GM12878 (cell line): ENCODE measurements around the gene KCND3. TPM values are rescaled to one million over a fixed set of nuclear protein-coding genes. Genes with fewer than 3 reads are reported as not detected.

Source experiments
- ATAC-seq: fragments of 200-7000 bp; cut with Tn5 transposase; 3 replicates; pipeline ENCODE4 v1.9.1; 2020; ENCODE audit warnings: mild to moderate bottlenecking, moderate library complexity
- BruUV-seq: library from RNA; stranded (reverse); fragments of 400-500 nt; replicated peaks from 2 replicates; lab custom pipeline; 2021; lab: Mats Ljungman, UMichigan
- CTCF ChIA-PET: fragments of 300-600 bp; sonication (Branson Sonifier 250); formaldehyde crosslinking; extraction: SDS; loops from one replicate; lab custom pipeline; 2021; ENCODE audit warnings: inconsistent platforms; lab: Yijun Ruan, JAX
- POLR2A ChIA-PET: fragments of 350-600 bp; formaldehyde crosslinking; extraction: SDS; loops from one replicate; lab custom pipeline; 2021; ENCODE audit warnings: inconsistent platforms; lab: Charles Lee
- RAD21 ChIA-PET: fragments of 300-600 bp; sonication (Branson Sonifier 250); formaldehyde crosslinking; loops from one replicate; lab custom pipeline; 2023; ENCODE audit warnings: antibody characterized with exemption; ENCODE audit not compliant: unreplicated experiment; lab: Charles Lee
- SMC1A ChIA-PET: fragments of 300-600 bp; sonication (Branson Sonifier 250); formaldehyde crosslinking; loops from one replicate; lab custom pipeline; 2023; ENCODE audit not compliant: unreplicated experiment, uncharacterized antibody; lab: Charles Lee
- DNase-seq: peaks from one replicate; pipeline ENCODE4 v3.0.0-alpha.2; 2011; ENCODE audit warnings: low read depth, low spot score
- FAIRE-seq: peaks from 3 replicates; lab custom pipeline; 2011; peaks lifted over from hg19 to GRCh38; lab: Jason Lieb, UNC
- H2AFZ ChIP-seq: 2 replicates; pipeline ENCODE4 v1.6.0; 2011; ENCODE audit warnings: low read depth, low read length, control low read depth; ENCODE audit not compliant: control insufficient read depth
- H3K27ac ChIP-seq: 2 replicates; pipeline ENCODE4 v1.5.1; 2011; ENCODE audit warnings: control low read depth; ENCODE audit not compliant: control insufficient read depth, insufficient read depth
- H3K27me3 ChIP-seq, 2 experiments: replicated peaks in 1 of 2; 2 replicates each; pipeline versions ENCODE4 v1.6.0 to v1.6.1; 2011; ENCODE audit warnings: low read length in 1 of 2; ENCODE audit not compliant: control insufficient read depth in 2 of 2, insufficient read depth in 2 of 2
- H3K36me3 ChIP-seq, 2 experiments: 2 replicates each; pipeline ENCODE4 v1.5.1; 2011; ENCODE audit warnings: low read length in 1 of 2; ENCODE audit not compliant: control insufficient read depth in 2 of 2, insufficient read depth in 2 of 2
- H3K4me1 ChIP-seq: 2 replicates; pipeline ENCODE4 v1.6.1; 2011; ENCODE audit warnings: mild to moderate bottlenecking, low read length, moderate library complexity, mixed read lengths; ENCODE audit not compliant: control insufficient read depth, insufficient read depth
- H3K4me2 ChIP-seq: 2 replicates; pipeline ENCODE4 v1.6.0; 2011; ENCODE audit warnings: control low read depth; ENCODE audit not compliant: control insufficient read depth, insufficient read depth
- H3K4me3 ChIP-seq: fragments of 200-600 bp; sonication (generic); 2 replicates; pipeline ENCODE4 v1.5.1; 2016
- H3K79me2 ChIP-seq: 2 replicates; pipeline ENCODE4 v1.6.0; 2011; ENCODE audit warnings: low read length; ENCODE audit not compliant: control insufficient read depth, insufficient read depth
- H3K9ac ChIP-seq: 2 replicates; pipeline ENCODE4 v1.8.0; 2011; ENCODE audit warnings: low read length, control low read depth, mixed read lengths; ENCODE audit not compliant: control insufficient read depth, insufficient read depth
- H3K9me3 ChIP-seq: replicated peaks from 3 replicates; pipeline ENCODE4 v1.5.1; 2011; ENCODE audit warnings: mild to moderate bottlenecking, low read length; ENCODE audit not compliant: control insufficient read depth, insufficient read depth
- H4K20me1 ChIP-seq: 2 replicates; pipeline ENCODE4 v1.6.0; 2011; ENCODE audit not compliant: control insufficient read depth, insufficient read depth
- EED ChIP-seq: sonication (generic); IDR thresholded peaks from 2 replicates; pipeline ENCODE4 v1.6.1; 2016; ENCODE audit warnings: antibody characterized with exemption, low read depth
- POU2F2 ChIP-seq: IDR thresholded peaks from 3 replicates; pipeline ENCODE4 v1.6.1; 2011; ENCODE audit warnings: low read depth, mild to moderate bottlenecking, low read length, borderline replicate concordance
- WGBS: methylation state at CpG from one replicate; pipeline ENCODE4 v1.1.6; 2016; ENCODE audit warnings: low lambda C conversion rate; ENCODE audit not compliant: insufficient replicate concordance, insufficient coverage; ENCODE audit errors: missing lambda C conversion rate; 5-methylcytosine and 5-hydroxymethylcytosine counted together
- in situ Hi-C: fragments of 300-500 bp; cut with MboI; formaldehyde crosslinking; loops from 9 replicates; pipeline ENCODE4 v1.14.3; 2018; ENCODE audit warnings: mixed read lengths
- intact Hi-C: fragments of 100-400 bp; cut with micrococcal nuclease; formaldehyde crosslinking; loops from one replicate; pipeline ENCODE4 v1.14.2; 2022; ENCODE audit not compliant: unreplicated experiment
- polyA plus RNA-seq, 11 experiments: library from polyadenylated mRNA; depleted of rRNA in 4 of 11; unstranded in 6 of 11; stranded (reverse) in 5 of 11; fragments of >200 nt; fragmentation: Nextera tagmentation in 4 of 11; fragmentation: Illumina TruSeq in 1 of 11; extraction: Ambion mirVana in 4 of 11; extraction: Trizol in 1 of 11; gene quantifications; 1 replicate in 1 of 11; 2 replicates in 10 of 11; pipeline versions ENCODE4 v1.2.1 to v1.2.3, GENCODE V29; 2011 to 2016; ENCODE audit warnings: inconsistent platforms in 2 of 11, missing spikeins in 2 of 11, low read depth in 1 of 11
- total RNA-seq, 4 experiments: library from RNA; depleted of rRNA in 3 of 4; stranded (reverse); fragments of >200 nt in 3 of 4; fragmentation: Illumina TruSeq in 1 of 4; extraction: Trizol in 1 of 4; gene quantifications; 2 replicates each; pipeline versions ENCODE4 v1.2.1 to v1.2.3, GENCODE V29; 2013 to 2021
- TF ChIP-seq, protein P1 (sequence below): fragments of 450-650 bp; IDR thresholded peaks from 2 replicates; pipeline ENCODE4 v1.6.1; 2017; ENCODE audit warnings: mild to moderate bottlenecking, low read depth, inconsistent platforms; ENCODE audit not compliant: poor library complexity, severe bottlenecking

The KCND3 gene
- total and polyA plus RNA-seq, 10 of the 15 experiments (the other 5 are each of a cell fraction or from before 2014, with no cell fraction given), result 0.02 TPM; not detected in 9

DNA sequence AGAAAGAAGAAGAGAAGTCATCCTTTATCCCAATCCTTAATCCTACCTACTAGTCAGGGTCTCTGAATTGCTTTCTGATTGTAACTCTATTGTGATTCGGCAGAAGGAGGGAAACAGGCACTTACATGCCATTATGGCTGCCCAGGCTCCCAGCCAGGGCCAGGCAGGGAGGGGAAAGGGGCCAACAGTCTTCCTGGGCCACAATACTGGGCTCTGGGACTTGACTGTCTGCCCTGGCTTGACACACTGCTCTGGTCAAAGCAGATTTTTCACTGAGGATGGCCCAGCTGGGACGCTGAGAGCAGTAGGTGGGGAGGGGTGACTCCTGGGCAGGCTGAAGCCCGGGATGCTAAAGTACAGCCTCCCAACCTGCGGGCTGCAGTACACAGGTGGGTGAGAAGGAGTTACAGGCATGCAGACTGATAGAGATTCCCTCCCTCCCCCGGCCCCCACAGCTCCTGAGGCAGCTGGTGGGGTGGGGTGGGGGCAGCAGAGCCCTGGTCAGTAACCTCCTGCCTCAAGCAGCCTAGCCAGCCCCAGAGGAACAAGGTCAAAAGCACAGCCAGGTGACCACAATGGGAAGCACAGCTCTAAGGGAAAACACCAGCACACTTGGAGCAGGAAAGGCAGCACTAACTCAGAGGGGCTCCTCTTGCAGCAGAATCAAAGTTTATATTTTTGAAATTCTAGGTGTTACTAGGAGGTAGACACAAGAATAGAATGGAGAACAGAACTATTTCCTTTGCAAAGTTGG is 25.3 kb downstream of the KCND3 start:
- CTCF ChIA-PET, result no interaction called here
- in situ Hi-C loops, result no loop called here
- Histone ChIP-seq H3K9ac (no peak overlapping the region), H3K4me1 (no peaks in the 10 kb centered on the region), H3K36me3 (no peaks in the 10 kb centered on the region), H3K79me2 (no peaks in the 10 kb centered on the region), H3K9me3 (no peaks in the 10 kb centered on the region)
- RAD21 ChIA-PET, result no interaction called here
- POLR2A ChIA-PET, result no interaction called here
- SMC1A ChIA-PET, result no interaction called here
- TF ChIP-seq POU2F2 (no peak), EED (no peak)
- TF ChIP-seq, protein P1, sequence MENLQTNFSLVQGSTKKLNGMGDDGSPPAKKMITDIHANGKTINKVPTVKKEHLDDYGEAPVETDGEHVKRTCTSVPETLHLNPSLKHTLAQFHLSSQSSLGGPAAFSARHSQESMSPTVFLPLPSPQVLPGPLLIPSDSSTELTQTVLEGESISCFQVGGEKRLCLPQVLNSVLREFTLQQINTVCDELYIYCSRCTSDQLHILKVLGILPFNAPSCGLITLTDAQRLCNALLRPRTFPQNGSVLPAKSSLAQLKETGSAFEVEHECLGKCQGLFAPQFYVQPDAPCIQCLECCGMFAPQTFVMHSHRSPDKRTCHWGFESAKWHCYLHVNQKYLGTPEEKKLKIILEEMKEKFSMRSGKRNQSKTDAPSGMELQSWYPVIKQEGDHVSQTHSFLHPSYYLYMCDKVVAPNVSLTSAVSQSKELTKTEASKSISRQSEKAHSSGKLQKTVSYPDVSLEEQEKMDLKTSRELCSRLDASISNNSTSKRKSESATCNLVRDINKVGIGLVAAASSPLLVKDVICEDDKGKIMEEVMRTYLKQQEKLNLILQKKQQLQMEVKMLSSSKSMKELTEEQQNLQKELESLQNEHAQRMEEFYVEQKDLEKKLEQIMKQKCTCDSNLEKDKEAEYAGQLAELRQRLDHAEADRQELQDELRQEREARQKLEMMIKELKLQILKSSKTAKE, result no peak
- TF ChIP-seq, all 136 proteins: peak for 0
- H2AFZ ChIP-seq, result no peak overlapping the region
- no peak overlapping the region for H3K27ac ChIP-seq
- ATAC-seq (no peak), DNase-seq (no peak), FAIRE-seq (no peak)
- intact Hi-C loops, result no loop called here
- H4K20me1 ChIP-seq, result no peaks in the 10 kb centered on the region
- H3K27me3 ChIP-seq, result peaks cover 0 to 7% of the 10 kb centered on the region in 2 experiments; a peak in 3 of 4 replicates
- no peak overlapping the region for H3K4me3 ChIP-seq
- no peak overlapping the region for H3K4me2 ChIP-seq
- no TSS peak for BruUV-seq
- 2% methylated on average over 5 of the region's 5 CpGs for WGBS
